ENCODE results near the gene TBXT. TPM values are rescaled to one million over a fixed set of nuclear protein-coding genes. Genes with fewer than 3 reads are reported as not detected.

The TBXT gene
- total RNA-seq, 2 donors from 2014 or later = not detected

DNA sequence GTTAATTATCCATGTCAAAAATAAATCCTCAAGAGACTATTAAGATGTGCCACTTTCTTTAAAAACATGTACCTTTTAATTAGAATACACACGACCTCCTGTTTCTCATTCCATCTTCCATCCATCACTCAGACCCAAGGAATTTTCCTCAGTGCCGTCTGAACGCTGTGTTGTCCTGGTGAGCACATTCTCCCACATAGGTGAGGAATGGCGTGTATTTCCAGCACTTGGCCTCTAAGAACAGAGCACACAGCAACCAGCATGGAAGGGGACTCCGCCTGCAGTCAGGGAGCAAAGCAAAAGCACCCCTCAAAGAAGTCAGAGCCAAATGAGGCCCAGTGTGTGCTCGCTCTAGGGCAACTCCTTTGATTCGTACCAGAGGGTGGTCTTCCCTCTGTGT lies 45.9 kb downstream of the TBXT start:
- TF ChIP-seq, protein P1, sequence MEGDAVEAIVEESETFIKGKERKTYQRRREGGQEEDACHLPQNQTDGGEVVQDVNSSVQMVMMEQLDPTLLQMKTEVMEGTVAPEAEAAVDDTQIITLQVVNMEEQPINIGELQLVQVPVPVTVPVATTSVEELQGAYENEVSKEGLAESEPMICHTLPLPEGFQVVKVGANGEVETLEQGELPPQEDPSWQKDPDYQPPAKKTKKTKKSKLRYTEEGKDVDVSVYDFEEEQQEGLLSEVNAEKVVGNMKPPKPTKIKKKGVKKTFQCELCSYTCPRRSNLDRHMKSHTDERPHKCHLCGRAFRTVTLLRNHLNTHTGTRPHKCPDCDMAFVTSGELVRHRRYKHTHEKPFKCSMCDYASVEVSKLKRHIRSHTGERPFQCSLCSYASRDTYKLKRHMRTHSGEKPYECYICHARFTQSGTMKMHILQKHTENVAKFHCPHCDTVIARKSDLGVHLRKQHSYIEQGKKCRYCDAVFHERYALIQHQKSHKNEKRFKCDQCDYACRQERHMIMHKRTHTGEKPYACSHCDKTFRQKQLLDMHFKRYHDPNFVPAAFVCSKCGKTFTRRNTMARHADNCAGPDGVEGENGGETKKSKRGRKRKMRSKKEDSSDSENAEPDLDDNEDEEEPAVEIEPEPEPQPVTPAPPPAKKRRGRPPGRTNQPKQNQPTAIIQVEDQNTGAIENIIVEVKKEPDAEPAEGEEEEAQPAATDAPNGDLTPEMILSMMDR (IDR thresholded peaks at IDR 0.05) = no peak
- H3K27ac ChIP-seq = no peak overlapping the region
- no peak overlapping the region for H3K4me3 ChIP-seq

DNA sequence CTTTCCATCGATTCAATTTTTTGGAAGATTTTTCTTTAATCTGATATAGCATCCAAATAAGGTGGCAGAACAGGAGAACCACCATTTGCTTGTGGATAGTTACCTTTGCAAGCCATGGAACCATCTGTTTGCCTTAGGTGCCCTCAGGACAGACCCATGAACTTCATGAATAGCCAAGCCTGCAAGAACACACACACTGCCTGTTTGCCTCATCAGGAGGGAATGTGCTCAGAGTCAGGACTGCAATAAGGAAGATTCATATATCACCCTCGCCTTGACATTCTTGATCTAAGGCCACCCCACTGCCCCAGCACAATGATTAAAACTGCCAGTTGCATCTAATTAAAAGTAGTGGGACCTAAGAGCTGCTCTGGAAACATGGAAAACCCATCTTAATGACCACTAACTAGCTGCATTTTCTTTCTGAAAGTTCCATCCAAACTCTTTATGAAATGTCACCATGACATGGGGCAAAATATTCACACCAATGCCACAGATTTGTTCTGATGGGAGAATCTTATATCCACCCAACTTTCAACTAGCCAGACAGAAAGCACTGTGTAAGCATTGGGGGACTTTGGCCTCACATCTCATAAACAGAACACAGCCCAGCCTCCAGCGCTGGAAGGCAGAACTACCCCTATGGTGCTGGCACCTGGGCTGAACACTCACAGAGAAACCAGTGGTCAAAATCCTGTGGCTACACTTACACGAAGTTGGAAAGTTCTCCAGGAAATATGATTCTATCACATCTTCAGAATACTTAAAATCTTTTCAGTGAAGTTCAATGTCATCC lies 48.3 kb downstream of the TBXT start:
- Histone ChIP-seq H3K36me3 (no peaks in the 10 kb centered on the region), H3K4me1 (no peaks in the 10 kb centered on the region), H3K9me3 (no peaks in the 10 kb centered on the region), H3K27ac (no peak overlapping the region), H3K27me3 (no peaks in the 10 kb centered on the region), H3K4me3 (no peak overlapping the region), H3K9ac (ENCODE audit: low read depth in 2 of 2, low read length in 2 of 2) (no peak overlapping the region)
- intact Hi-C loops (cut with DNase I) = no loop called here
- DNase-seq = no peak
- TF ChIP-seq, protein P1 (IDR thresholded peaks at IDR 0.05) = no peak

More for the DNA sequence above, 45.9 kb downstream of the TBXT start:
- H3K36me3 ChIP-seq = no peaks in the 10 kb centered on the region
- no peak for DNase-seq
- H3K9ac ChIP-seq (ENCODE audit: low read depth in 2 of 2, low read length in 2 of 2) = no peak overlapping the region
- intact Hi-C loops (cut with DNase I) = no loop called here
- no peaks in the 10 kb centered on the region for H3K27me3 ChIP-seq
- H3K9me3 ChIP-seq = no peaks in the 10 kb centered on the region
- H3K4me1 ChIP-seq = no peaks in the 10 kb centered on the region

DNA sequence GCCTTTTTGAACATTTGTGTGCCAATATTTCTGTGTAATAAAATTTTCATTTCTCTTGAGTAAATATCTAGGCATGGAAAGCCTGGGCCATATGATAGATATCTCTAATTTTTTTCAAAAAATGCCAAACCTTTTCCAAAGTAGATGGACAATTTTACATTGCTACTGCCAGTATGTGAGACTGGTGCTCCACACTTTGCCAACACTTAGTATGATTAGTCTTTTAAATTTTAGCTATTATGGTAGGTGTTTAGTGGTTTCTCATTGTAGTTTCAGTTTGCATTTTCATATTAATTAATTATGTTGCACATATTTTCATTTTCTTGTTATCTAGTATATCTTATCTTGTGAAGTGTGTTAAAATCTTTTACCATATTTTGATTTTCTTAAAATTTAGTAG lies 52.0 kb downstream of the TBXT start:
- no peaks in the 10 kb centered on the region for H3K4me1 ChIP-seq
- H3K9me3 ChIP-seq = no peaks in the 10 kb centered on the region
- no peak overlapping the region for H3K27ac ChIP-seq
- H3K36me3 ChIP-seq = no peaks in the 10 kb centered on the region
- TF ChIP-seq, protein P1 (IDR thresholded peaks at IDR 0.05) = no peak
- no peak overlapping the region for H3K4me3 ChIP-seq
- DNase-seq = no peak
- no peaks in the 10 kb centered on the region for H3K27me3 ChIP-seq
- H3K9ac ChIP-seq (ENCODE audit: low read depth in 2 of 2, low read length in 2 of 2) = no peak overlapping the region
- intact Hi-C loops (cut with DNase I) = no loop called here

DNA sequence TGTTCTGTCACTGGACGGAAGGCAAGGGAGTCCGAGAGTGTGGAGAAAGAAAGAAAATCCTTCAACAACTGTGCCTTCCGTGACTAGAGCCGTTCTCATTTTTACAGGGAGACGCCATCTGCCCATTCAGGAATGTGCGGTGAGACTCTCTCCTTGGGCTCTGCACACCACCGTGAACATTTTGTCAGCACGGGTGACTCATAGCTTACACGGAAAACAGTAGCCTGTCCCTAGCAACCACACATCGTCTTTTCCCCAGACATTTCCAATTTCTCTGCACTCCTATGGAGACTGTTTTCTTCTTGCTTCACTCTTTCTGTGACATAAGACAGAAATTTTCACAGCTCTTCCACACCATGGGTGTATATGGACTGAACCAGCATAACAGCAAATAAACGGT lies 55.1 kb downstream of the TBXT start:
- Histone ChIP-seq H3K4me1 (no peaks in the 10 kb centered on the region), H3K27me3 (no peaks in the 10 kb centered on the region), H3K9me3 (no peaks in the 10 kb centered on the region), H3K27ac (no peak overlapping the region), H3K36me3 (no peaks in the 10 kb centered on the region), H3K9ac (ENCODE audit: low read depth in 2 of 2, low read length in 2 of 2) (no peak overlapping the region), H3K4me3 (no peak overlapping the region)
- no peak for DNase-seq
- intact Hi-C loops (cut with DNase I) = no loop called here
- TF ChIP-seq, protein P1 (IDR thresholded peaks at IDR 0.05) = no peak

DNA sequence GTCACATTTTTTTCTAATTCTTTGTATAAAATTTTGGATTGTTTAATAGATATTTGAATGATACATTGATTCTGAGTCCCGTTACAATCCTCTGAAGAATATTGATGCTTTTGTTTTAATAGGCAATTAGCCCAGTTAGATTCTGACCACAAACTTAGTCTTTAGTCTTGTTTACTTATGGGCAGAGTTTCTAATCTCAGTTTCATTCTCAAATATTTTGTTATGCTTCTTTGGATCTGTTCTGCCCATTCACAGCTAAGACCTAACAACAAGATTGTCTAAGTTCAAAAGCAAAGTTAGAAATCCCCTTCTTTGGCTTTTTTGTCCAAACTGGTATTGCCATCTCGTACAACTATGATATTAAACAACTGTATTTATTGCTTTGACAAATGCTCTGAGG lies 58.0 kb downstream of the TBXT start:
- H3K36me3 ChIP-seq = no peaks in the 10 kb centered on the region
- no peaks in the 10 kb centered on the region for H3K27me3 ChIP-seq
- no peak overlapping the region for H3K27ac ChIP-seq
- intact Hi-C loops (cut with DNase I) = loop anchor here (10.0 kb wide), 1 partner anchor 385 kb away; no protein-coding TSS in a partner anchor
- no peaks in the 10 kb centered on the region for H3K4me1 ChIP-seq
- DNase-seq = no peak
- no peak overlapping the region for H3K9ac ChIP-seq (ENCODE audit: low read depth in 2 of 2, low read length in 2 of 2)
- TF ChIP-seq, protein P1 (IDR thresholded peaks at IDR 0.05) = no peak
- H3K4me3 ChIP-seq = no peak overlapping the region
- H3K9me3 ChIP-seq = no peaks in the 10 kb centered on the region

Other genes starting within 250 kb of the TBXT start
- gene PRR18, start 140.5 kb upstream of the TBXT start, total RNA-seq = not detected
- gene SFT2D1, start 174.7 kb upstream of the TBXT start, total RNA-seq = 10 to 100 TPM; 65.0 to 73.3 TPM
- 100 to 1,000 TPM in 1 of 2 donors, 10 to 100 TPM in 1; 93.7 to 144 TPM for gene MPC1, start 215.1 kb upstream of the TBXT start, total RNA-seq